ENCODE measurements around the gene TMEM164. TPM values are rescaled to one million over a fixed set of nuclear protein-coding genes. Genes with fewer than 3 reads are reported as not detected.

The TMEM164 gene
- total and polyA plus RNA-seq, 2 of the 4 experiments (the other 2 are of a cell fraction), result 6.3 to 7.1 TPM

DNA sequence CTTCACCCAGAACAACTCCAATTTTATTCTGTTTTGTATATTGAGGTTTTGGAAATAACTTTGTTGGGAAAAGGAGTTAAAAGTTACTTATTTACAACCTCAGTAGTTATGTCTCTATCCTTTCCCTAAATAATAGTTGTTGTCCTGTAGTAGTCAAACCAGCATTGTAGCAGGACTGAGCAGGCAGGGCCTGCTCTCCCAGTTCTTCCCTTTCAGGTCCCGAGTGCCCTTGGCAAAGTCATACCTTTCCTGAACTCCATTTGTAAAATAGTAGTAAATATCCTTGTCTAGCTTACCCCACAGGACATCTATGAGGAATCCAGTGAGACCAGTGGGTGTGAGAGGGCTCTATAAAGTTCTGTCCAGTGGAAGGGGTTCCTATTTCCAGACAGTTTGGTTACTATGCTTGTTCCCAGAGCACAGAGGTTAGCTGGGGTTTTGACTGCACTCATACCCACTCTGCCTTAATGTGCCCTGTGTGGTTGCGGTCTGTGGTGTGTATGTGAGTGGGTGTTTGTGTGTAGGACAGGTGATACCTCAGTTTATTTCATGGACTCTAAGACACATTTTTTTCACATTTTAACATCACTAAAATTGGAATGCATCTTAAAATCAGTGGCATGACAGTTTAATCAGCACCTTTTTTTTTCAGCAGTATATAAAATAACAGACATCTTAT, 178.7 kb downstream of the TMEM164 start:
- dilution Hi-C loops (cut with HindIII; ENCODE audit: low sequenced_read_pairs, unreplicated experiment) (no loop called here), in situ Hi-C loops (cut with MboI; ENCODE audit: low sequenced_read_pairs) (no loop called here), intact Hi-C loops (cut with micrococcal nuclease) (loop anchor here (5.0 kb wide), 1 partner anchor 136 kb away; the partner anchor contains the start of gene AMMECR1)
- POLR2A ChIA-PET (ENCODE audit: unreplicated experiment), result no interaction called here
- H3K27ac ChIP-seq (ENCODE audit: insufficient read depth, low read length), result no peak overlapping the region
- no peaks in the 10 kb centered on the region; the same call in 1 of the 2 replicates for H3K27me3 ChIP-seq (ENCODE audit: control insufficient read depth, insufficient read depth, low read length)
- H3K79me1 ChIP-seq (ENCODE audit: low read depth in 1 of 2, low read length in 2 of 2), result peaks cover 0 to 14% of the 10 kb centered on the region in 2 experiments; a peak in 2 of 4 replicates
- no peak overlapping the region for H2BK15ac ChIP-seq (ENCODE audit: low read depth, low read length)
- no peak overlapping the region for H4K91ac ChIP-seq (ENCODE audit: insufficient read depth, low read depth, low read length)
- H2AK9ac ChIP-seq (replicated peaks; ENCODE audit: low read depth, low read length, poor library complexity), result no peak overlapping the region
- no peak overlapping the region for H3K56ac ChIP-seq (ENCODE audit: extremely low read depth, insufficient read depth, low read length)
- H3K4me1 ChIP-seq (ENCODE audit: control insufficient read depth, insufficient read depth, low read length), result peaks cover 9% of the 10 kb centered on the region
- no CpG with 5 or more reads among the region's 2 CpGs for WGBS, 2 experiments (ENCODE audit: extremely low coverage in 2 of 2, insufficient read length in 1 of 2)
- no peak overlapping the region; the same call in 1 of the 2 replicates for H3K4ac ChIP-seq (ENCODE audit: low read depth, low read length)
- no peak overlapping the region for H2AFZ ChIP-seq (replicated peaks; ENCODE audit: low read length, poor library complexity)
- no TSS peak for BruUV-seq (replicated peaks)
- H2AK5ac ChIP-seq (ENCODE audit: low read depth, low read length), result no peak overlapping the region
- H4K20me1 ChIP-seq (ENCODE audit: insufficient read depth, low read length), result no peaks in the 10 kb centered on the region
- 0 out of 2 replicates have a peak, but pooled peaks cover 2% of the 10 kb centered on the region for H3K36me3 ChIP-seq (ENCODE audit: control insufficient read depth, insufficient read depth, low read length)
- no peak overlapping the region for H3K14ac ChIP-seq (replicated peaks; ENCODE audit: low read depth, low read length)
- no peak overlapping the region for H2BK5ac ChIP-seq (ENCODE audit: low read depth, low read length, poor library complexity, severe bottlenecking)
- peaks cover 15% of the 10 kb centered on the region for H3K9me1 ChIP-seq (ENCODE audit: insufficient read depth, low read length)
- H3K9me3 ChIP-seq (ENCODE audit: control insufficient read depth, insufficient read depth, low read length), result 0 out of 2 replicates have a peak, but pooled peaks cover 2% of the 10 kb centered on the region
- no peak overlapping the region for H3K23ac ChIP-seq (ENCODE audit: low read depth, low read length)
- no peak overlapping the region for H4K8ac ChIP-seq (ENCODE audit: low read depth in 2 of 2, low read length in 2 of 2)
- no peak overlapping the region for H2BK20ac ChIP-seq (ENCODE audit: low read depth, low read length)
- H3K4me3 ChIP-seq (ENCODE audit: insufficient read depth, low read depth, low read length), result no peak overlapping the region
- H4K5ac ChIP-seq (ENCODE audit: low read depth, low read length), result no peak overlapping the region
- no peak overlapping the region for H3K18ac ChIP-seq (ENCODE audit: low read depth, low read length)
- H2BK120ac ChIP-seq (ENCODE audit: low read depth, low read length), result no peak overlapping the region
- DNase-seq (no peak), ATAC-seq (ENCODE audit: low read depth) (no peak)
- no peak overlapping the region for H3K4me2 ChIP-seq (ENCODE audit: low read depth, low read length)
- H3K9ac ChIP-seq (ENCODE audit: low read depth, low read length), result no peak overlapping the region
- CTCF ChIA-PET, result no interaction called here
- no peak for TF ChIP-seq MAFK (IDR thresholded peaks at IDR 0.05; ENCODE audit: low read depth, low read length)
- no peak for TF ChIP-seq RFX5 (IDR thresholded peaks at IDR 0.05; ENCODE audit: low read depth, low read length)
- no peak for TF ChIP-seq POLR2A (IDR thresholded peaks at IDR 0.05; ENCODE audit: low read depth, low read length)
- no peak for TF ChIP-seq MXI1 (IDR thresholded peaks at IDR 0.05; ENCODE audit: borderline replicate concordance, low read depth, low read length)
- no peak for TF ChIP-seq NFE2L2 (IDR thresholded peaks at IDR 0.05; ENCODE audit: low read depth, low read length)
- TF ChIP-seq MAZ (IDR thresholded peaks at IDR 0.05; ENCODE audit: borderline replicate concordance, low read depth, low read length), result no peak
- TF ChIP-seq, protein P1, sequence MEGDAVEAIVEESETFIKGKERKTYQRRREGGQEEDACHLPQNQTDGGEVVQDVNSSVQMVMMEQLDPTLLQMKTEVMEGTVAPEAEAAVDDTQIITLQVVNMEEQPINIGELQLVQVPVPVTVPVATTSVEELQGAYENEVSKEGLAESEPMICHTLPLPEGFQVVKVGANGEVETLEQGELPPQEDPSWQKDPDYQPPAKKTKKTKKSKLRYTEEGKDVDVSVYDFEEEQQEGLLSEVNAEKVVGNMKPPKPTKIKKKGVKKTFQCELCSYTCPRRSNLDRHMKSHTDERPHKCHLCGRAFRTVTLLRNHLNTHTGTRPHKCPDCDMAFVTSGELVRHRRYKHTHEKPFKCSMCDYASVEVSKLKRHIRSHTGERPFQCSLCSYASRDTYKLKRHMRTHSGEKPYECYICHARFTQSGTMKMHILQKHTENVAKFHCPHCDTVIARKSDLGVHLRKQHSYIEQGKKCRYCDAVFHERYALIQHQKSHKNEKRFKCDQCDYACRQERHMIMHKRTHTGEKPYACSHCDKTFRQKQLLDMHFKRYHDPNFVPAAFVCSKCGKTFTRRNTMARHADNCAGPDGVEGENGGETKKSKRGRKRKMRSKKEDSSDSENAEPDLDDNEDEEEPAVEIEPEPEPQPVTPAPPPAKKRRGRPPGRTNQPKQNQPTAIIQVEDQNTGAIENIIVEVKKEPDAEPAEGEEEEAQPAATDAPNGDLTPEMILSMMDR (conservative IDR thresholded peaks at IDR 0.05; ENCODE audit: low read depth, low read length), result no peak
- no peak for TF ChIP-seq CEBPB (IDR thresholded peaks at IDR 0.05; ENCODE audit: low read depth, low read length)
- no peak for TF ChIP-seq RCOR1 (IDR thresholded peaks at IDR 0.05; ENCODE audit: insufficient replicate concordance, low read length)
- TF ChIP-seq CHD1 (IDR thresholded peaks at IDR 0.05; ENCODE audit: low read depth, low read length), result no peak
- TF ChIP-seq, protein P2, sequence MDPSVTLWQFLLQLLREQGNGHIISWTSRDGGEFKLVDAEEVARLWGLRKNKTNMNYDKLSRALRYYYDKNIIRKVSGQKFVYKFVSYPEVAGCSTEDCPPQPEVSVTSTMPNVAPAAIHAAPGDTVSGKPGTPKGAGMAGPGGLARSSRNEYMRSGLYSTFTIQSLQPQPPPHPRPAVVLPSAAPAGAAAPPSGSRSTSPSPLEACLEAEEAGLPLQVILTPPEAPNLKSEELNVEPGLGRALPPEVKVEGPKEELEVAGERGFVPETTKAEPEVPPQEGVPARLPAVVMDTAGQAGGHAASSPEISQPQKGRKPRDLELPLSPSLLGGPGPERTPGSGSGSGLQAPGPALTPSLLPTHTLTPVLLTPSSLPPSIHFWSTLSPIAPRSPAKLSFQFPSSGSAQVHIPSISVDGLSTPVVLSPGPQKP (IDR thresholded peaks at IDR 0.05; ENCODE audit: borderline replicate concordance, low read depth, low read length), result no peak
- TF ChIP-seq RAD21 (IDR thresholded peaks at IDR 0.05; ENCODE audit: low read length), result no peak
- no peak for TF ChIP-seq BHLHE40 (IDR thresholded peaks at IDR 0.05; ENCODE audit: low read depth, low read length)
- TF ChIP-seq FOS (IDR thresholded peaks at IDR 0.05; ENCODE audit: low read depth, low read length), result no peak
- no peak for TF ChIP-seq SMC3 (IDR thresholded peaks at IDR 0.05; ENCODE audit: low read depth, low read length)

Measured in IMR-90 (cell line).